Inferior parietal cortex (tissue), 1 donor: ENCODE results near the gene KIF6.
A peak's percentile ranks its signal among the peaks of the same experiment; 100 is the strongest.

Experiments
- DNase-seq: peaks from one replicate; pipeline ENCODE4 v3.0.0-alpha.2; 2016; ENCODE audit errors: extremely low spot score

Gene KIF6

GRCh38 chr6:39451831-39452230 lies 273.4 kb downstream of the KIF6 start:
- no peak for DNase-seq

GRCh38 chr6:39449022-39449421 lies 276.2 kb downstream of the KIF6 start:
- no peak for DNase-seq

- no peak for DNase-seq
Observed at GRCh38 chr6:39446909-39447308, 278.3 kb downstream of the KIF6 start.

- no peak for DNase-seq
Observed at GRCh38 chr6:39445667-39446066, 279.5 kb downstream of the KIF6 start.

GRCh38 chr6:39444479-39445019 lies 280.7 kb downstream of the KIF6 start:
- no peak for DNase-seq

GRCh38 chr6:39441986-39442385 lies 283.2 kb downstream of the KIF6 start:
- no peak for DNase-seq

GRCh38 chr6:39441301-39441700 lies 283.9 kb downstream of the KIF6 start:
- DNase-seq = no peak

- DNase-seq = no peak
Observed at GRCh38 chr6:39440039-39440426, 285.2 kb downstream of the KIF6 start.

- DNase-seq = no peak
Observed at GRCh38 chr6:39439342-39440038, 285.7 kb downstream of the KIF6 start.

GRCh38 chr6:39433630-39434029 lies 291.6 kb downstream of the KIF6 start:
- DNase-seq = no peak

- DNase-seq = no peak
Observed at GRCh38 chr6:39432330-39433025, 292.7 kb downstream of the KIF6 start.

- peak; percentile 45 for DNase-seq
Observed at GRCh38 chr6:39430871-39431523, 294.2 kb downstream of the KIF6 start.

GRCh38 chr6:39430446-39430845 lies 294.8 kb downstream of the KIF6 start:
- DNase-seq = no peak

GRCh38 chr6:39428816-39429215 lies 296.4 kb downstream of the KIF6 start:
- DNase-seq = no peak

- no peak for DNase-seq
Observed at GRCh38 chr6:39428152-39428551, 297.1 kb downstream of the KIF6 start.

- peak; percentile 58 for DNase-seq
Observed at GRCh38 chr6:39426073-39426456, 299.1 kb downstream of the KIF6 start.

- no peak for DNase-seq
Observed at GRCh38 chr6:39425346-39426072, 299.7 kb downstream of the KIF6 start.

- no peak for DNase-seq
Observed at GRCh38 chr6:39424831-39425230, 300.4 kb downstream of the KIF6 start.

GRCh38 chr6:39422238-39422637 lies 303.0 kb downstream of the KIF6 start:
- no peak for DNase-seq

GRCh38 chr6:39421383-39422225 lies 303.6 kb downstream of the KIF6 start:
- no peak for DNase-seq
